HG02610 (cell line): ENCODE measurements around the gene SLC9A5.

Experiments
- ATAC-seq: cut with Tn5 transposase; IDR thresholded peaks from one replicate; pipeline ENCODE4 v1.9.1; 2021; ENCODE audit warnings: mild to moderate bottlenecking, moderate library complexity; ENCODE audit not compliant: unreplicated experiment

Gene SLC9A5

GRCh38 chr16:67248401-67249177 is at the start of gene SLC9A5:
Gene SLC9A5, plus strand, starts transcription at chr16:67248979. Its CDS starts 36 bp downstream, at chr16:67249015.
- ATAC-seq, result no peak

DNA sequence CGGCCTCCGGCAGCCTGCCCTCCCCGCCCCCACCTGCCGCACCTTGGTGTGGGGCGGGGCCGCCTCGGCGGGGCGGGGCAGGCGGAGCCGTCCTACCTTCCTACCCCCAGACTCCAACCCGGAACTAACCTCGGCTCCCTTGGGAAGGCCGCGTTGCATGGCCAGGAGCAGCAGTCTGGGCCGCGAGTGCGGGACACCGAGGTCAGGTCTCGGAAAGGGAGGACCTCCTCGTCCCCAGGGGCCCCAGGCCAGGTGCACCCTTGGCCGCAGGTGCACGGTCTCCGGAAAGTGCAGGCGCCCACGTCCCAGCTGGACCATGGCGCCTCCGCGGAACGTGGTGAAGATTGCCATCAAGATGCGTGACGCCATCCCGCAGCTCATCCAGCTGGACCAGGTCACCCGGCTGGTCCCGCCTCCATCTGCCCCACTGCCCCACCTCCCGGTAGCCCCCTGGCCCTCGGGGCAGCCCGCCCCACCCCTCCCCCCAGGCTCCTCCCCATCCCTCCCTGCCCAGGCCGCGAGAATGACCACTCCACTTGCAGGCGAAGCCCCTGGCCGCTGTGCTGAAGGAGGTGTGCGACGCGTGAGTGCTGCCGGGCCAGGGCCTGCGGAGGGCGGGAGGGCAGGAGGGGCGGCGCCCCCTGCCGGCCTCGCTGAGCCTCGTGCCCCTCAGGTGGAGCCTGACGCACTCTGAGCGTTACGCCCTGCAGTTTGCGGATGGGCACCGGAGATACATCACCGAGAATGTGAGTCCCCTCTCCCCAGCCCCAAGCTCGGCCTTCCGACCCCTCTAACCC is 49.6 kb upstream of the SLC9A5 start, which contains the start of gene ELMO3:
ELMO3 (plus strand) TSS at position 121 of the 797 bp plus-strand sequence; CDS start at position 317, 196 bp downstream.
- ATAC-seq, result no peak

GRCh38 chr16:67199808-67200198 is 49.0 kb upstream of the SLC9A5 start:
- no peak for ATAC-seq

- no peak for ATAC-seq
Observed at GRCh38 chr16:67200491-67200890, 48.3 kb upstream of the SLC9A5 start.

GRCh38 chr16:67201411-67202345 is 47.1 kb upstream of the SLC9A5 start:
- no peak for ATAC-seq

- no peak for ATAC-seq
Observed at GRCh38 chr16:67202426-67202825, 46.4 kb upstream of the SLC9A5 start.

DNA sequence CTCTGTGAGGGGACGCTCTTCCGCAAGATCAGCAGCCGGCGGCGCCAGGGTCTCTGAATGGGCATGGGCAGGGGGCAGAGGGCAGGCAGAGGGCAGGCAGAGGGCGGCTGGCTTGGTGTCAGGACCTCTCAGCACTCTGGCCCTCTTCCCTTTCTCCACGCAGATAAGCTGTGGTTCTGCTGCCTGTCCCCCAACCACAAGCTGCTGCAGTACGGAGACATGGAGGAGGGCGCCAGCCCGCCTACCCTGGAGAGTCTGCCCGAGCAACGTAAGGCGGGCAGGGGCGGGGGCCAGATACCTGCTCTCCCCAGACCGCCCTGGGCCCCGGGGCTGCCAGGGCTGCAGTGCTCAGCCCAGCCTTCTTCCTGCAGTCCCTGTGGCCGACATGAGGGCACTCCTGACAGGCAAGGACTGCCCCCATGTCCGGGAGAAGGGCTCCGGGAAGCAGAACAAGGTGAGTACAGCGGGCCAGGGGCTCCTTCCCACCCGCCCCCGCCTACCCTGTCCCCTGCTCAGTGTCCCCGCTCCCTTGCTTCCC is 45.8 kb upstream of the SLC9A5 start:
- no peak for ATAC-seq

GRCh38 chr16:67204076-67204475 is 44.7 kb upstream of the SLC9A5 start:
- no peak for ATAC-seq

DNA sequence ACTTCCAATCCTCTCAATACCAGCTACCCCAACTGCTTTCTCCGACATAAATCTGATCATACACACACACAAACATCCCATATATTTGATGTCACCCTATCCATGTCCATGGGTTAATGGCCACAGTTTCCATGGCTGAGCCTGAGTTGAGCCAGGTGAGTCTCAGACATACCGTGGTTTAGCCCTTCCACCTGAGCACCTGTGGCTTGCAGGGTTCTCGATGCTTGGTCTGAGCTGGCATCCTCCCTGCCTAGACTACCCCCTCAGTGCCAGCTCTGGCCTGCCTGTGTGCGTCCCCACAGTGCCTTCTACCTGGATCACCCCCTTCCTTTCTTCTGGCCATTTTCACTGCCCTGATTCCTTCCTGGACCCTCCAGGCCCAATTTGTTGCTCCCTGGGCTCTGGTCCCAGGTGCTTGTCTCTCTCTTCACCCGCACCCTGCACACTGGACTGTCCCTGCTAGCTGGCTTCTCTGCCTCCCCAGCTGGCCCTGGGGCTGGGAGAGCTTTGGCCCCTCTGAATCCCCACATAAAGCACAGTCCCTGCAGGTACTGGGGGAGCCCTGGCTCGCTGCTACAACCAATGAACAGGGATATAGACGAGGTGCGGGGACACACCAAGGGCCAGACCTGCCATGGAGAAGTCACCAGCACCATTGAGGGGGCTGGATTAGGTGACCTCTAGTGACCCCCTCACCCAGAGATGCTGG is 42.5 kb upstream of the SLC9A5 start:
- ATAC-seq, result no peak

- no peak for ATAC-seq
Observed at GRCh38 chr16:67206838-67207248, 41.9 kb upstream of the SLC9A5 start.

GRCh38 chr16:67207249-67208091 is 41.3 kb upstream of the SLC9A5 start:
- no peak for ATAC-seq

DNA sequence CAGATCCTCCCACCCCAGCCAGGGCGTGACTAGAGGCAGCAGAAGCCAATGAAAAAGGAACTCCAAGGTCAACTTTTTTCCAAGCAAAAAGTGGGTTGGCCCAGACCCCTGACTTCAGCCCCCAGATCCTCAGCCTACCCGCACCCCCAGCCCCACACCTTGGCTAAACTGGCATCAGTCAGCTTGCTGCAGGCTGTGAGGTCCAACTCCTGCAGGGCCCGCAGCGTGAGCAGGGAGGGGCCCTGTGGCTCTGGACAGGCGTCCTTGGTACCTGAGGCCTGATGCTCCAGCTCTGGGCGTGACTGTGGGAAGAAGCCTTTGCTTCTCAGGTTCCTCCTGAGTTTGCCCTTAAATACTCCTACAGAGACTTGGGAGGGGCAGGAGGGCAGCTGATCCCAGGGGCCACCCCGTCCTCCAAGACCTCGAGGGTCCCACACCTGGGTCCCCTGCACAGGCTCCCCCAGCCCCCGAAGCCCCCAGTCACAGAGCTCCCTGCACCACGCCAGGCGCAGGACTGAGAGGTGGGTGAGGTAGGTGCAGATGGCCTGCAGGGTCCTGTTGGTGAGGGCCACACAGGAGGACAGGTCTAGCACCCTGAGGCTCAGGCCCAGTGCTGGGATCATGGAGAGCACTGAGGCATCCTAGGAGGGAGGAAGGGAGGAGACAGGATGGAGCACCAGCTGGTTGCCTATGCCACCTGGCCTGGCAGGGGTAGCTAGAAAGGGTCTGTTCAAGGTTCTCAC is 40.5 kb upstream of the SLC9A5 start:
- no peak for ATAC-seq

DNA sequence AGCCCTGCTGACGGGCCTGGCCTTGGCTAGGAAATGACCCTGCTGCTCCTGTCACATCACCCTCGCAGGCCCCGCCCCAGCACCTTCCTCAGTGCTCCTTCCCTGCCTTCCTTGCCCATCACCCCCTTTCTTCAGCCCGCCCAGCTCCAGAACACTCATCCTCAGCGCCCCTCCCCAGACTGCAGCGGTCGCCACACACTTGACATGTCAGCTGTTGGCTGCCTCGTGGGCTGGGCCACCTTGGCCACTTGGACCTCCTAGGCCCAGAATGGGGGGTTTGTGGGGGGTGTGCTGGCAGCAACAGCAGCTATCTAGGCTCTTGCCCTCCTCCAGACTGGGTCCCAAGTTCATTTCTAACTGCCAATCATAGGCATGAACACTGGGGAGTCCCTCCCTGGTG is 39.2 kb upstream of the SLC9A5 start:
- no peak for ATAC-seq

DNA sequence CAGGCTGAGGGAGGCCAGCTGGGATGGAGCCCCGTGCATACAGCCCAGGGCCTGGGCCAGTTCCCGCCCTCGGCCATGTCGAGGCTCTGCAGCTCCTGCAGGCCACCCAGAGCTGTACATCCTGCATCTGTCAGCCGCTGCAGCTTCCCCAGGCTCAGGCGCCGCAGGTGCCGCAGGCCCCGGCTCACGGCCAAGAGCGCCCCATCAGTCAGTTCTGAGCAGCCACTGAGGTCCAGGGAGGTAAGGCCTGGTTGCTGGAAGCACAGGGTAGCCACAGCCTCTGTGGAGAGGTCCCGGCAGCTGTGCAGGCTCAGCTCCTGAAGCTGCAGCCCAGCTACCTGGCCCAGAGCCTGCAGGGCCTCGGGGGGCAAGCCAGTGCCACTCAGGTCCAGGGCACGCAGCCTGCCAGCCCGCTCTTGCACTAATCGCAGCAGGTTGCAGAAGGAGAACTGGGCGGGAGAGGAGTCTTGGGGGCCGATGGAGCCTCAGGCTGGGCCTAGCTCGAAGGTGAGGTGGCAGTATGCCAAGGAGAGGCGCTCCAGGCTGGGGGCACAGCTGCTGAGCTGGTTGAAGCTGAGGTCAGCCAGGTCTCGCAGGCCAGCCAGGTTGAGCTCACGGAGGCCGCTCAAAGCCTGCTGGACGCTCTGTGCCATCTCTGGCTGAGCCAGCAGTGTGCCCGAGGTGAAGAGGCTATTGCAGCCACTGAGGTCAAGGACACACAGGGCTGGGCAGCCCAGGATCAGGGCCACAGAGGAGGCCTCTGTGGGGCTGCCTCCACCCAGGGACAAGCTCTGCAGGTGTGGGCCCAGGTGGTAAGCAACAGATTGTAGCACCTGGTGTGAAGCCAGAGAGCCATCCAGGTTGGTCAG is 38.5 kb upstream of the SLC9A5 start:
- no peak for ATAC-seq

GRCh38 chr16:67211674-67212073 is 37.1 kb upstream of the SLC9A5 start:
- ATAC-seq, result no peak

DNA sequence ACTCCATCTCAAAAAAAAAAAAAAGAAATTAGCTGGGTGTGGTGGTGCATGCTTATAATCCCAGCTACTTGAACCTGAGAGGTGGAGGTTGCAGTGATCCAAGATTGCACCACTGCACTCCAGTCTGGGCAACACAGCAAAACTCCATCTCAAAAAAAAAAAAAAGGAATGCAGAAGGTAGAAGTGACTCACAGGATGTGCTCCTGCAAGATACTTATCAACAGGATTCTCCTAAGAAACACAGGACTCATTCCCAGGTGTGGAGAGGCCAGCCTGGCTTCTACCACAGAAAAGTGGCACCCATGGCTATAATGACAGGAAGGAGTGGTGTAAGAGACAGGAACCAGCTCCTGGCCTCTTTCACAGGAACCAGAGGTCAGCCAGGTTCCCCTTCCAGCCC is 36.0 kb upstream of the SLC9A5 start:
- ATAC-seq, result no peak

GRCh38 chr16:67213197-67214019 is 35.4 kb upstream of the SLC9A5 start:
- ATAC-seq, result no peak
